GM12801 (cell line): ENCODE data around the gene ANKS3.

Source experiments
- CTCF ChIP-seq: IDR thresholded peaks from one replicate; pipeline ENCODE4 v1.5.1; 2011; ENCODE audit warnings: control low read depth; ENCODE audit not compliant: insufficient read length; ENCODE audit errors: extremely low read depth

ANKS3 gene

GRCh38 chr16:4697848-4698291 lies 36.2 kb downstream of the ANKS3 start:
- no peak for TF ChIP-seq CTCF

GRCh38 chr16:4696905-4697847 lies 36.9 kb downstream of the ANKS3 start:
- no peak for TF ChIP-seq CTCF

GRCh38 chr16:4696172-4696904 lies 37.7 kb downstream of the ANKS3 start:
- no peak for TF ChIP-seq CTCF

GRCh38 chr16:4695473-4696171 lies 38.4 kb downstream of the ANKS3 start:
- no peak for TF ChIP-seq CTCF

- no peak for TF ChIP-seq CTCF
These were observed 39.2 kb downstream of the ANKS3 start for GRCh38 chr16:4694642-4695451.

- no peak for TF ChIP-seq CTCF
These were observed 40.0 kb downstream of the ANKS3 start for GRCh38 chr16:4693956-4694641.
